Ramos (cell line): ENCODE results near the gene PPM1F.
"Not testable (repeated sequence)": the region's sequence is repeated elsewhere in the genome, so short reads cannot be mapped to it uniquely, and the experiment has no call there.

ENCODE experiments used
- in situ Hi-C: fragments of 300-500 bp; cut with MboI; formaldehyde crosslinking; loops from one replicate; pipeline ENCODE4 v1.14.3; 2022; ENCODE audit warnings: low sequenced_read_pairs; ENCODE audit not compliant: unreplicated experiment

Gene PPM1F

GRCh38 chr22:21944871-21945270, 7.8 kb downstream of the PPM1F start:
- in situ Hi-C loops, result loop anchor here (5.0 kb wide), 1 partner anchor 233 kb away; no protein-coding TSS in a partner anchor

- in situ Hi-C loops, result no loop called here
Observed at GRCh38 chr22:21943571-21944448, 8.8 kb downstream of the PPM1F start.

DNA sequence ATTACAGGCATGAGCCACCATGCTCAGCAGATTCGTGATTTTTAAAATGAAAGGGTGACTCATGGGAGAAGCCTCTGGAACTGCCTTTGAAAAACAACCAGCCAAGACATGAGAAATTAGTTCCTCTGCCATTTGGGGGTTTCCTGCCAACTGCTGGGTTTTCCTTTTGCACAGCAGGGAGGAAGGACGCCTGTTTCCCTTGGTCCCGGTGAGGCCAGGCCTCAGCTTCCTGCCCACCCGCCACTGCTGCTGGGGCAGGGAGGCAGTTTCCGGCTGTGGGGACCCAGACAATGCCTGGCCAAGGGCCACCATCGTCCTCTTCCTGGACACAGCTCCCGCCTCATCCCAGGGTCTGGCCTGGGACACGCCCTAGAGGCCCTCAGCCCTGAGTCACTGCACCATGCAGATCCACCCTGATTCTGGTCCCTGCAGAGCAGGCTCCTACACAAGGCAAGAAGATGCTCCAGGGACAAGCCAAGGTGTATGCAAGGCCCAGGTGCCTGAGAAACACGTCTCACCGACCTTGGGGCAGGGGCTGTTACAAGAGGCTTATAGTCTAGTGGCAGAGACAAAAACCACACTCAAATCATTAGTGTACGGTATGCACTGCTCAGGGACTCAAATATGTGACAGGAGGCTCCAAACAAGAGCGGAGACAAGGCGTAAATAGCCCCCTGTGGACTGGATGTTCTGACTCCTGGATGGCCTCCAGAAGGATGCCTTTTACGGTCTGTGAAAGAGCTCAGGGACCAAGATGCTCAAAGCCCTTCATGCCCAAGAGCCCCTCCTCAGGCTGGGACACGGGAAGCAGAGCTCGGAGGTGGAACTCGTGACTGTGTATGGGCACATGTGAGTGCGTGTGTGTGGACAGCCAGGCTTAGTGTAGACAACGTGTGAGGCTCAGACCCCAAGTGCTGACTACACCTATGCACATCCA, 10.0 kb downstream of the PPM1F start:
- in situ Hi-C loops, result no loop called here

GRCh38 chr22:21941921-21942320, 10.7 kb downstream of the PPM1F start:
- in situ Hi-C loops, result no loop called here

DNA sequence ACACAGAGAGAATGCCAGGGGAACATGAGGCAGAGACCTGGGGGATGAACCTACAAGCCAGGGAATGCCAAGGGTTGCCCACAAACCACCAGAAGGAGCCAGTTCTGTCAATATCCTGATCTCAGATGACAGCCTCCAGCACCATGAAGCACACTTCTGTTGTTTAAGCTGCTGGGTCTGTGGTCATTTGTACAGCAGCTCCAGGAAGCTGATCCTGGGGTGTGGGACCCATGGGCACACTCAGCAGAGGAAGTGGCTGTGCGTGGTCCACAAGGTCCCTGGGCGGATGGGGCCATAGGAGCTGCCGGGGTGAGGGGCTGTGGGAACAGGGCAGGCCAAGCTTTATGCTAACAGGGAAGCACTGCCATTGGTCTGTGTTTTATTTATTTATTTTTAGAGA, 12.1 kb downstream of the PPM1F start:
- in situ Hi-C loops, result no loop called here

DNA sequence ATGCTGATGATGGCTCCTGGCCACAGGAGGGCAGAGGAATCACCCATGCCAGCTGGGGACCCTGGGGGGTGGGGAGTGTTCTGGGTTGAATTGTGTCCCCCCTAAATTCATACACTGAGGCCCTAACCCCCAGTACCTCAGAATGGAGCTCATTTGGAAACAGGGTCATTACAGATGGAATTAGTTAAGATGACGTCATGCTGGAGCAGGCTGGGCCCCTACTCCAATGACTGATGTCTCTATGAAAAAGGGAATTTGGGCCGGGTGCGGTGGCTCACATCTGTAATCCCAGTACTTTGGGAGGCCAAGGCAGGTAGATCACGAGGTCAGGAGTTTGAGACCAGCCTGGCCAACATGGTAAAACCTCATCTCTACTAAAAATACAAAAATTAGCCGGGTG, 12.7 kb downstream of the PPM1F start:
- in situ Hi-C loops, result not testable (repeated sequence)

GRCh38 chr22:21939461-21939913, 13.2 kb downstream of the PPM1F start:
- in situ Hi-C loops, result no loop called here

GRCh38 chr22:21938906-21939305, 13.7 kb downstream of the PPM1F start:
- in situ Hi-C loops, result no loop called here

- in situ Hi-C loops, result no loop called here
Observed at GRCh38 chr22:21938071-21938822, 14.4 kb downstream of the PPM1F start.

GRCh38 chr22:21937821-21938070, 14.9 kb downstream of the PPM1F start:
- in situ Hi-C loops, result no loop called here

DNA sequence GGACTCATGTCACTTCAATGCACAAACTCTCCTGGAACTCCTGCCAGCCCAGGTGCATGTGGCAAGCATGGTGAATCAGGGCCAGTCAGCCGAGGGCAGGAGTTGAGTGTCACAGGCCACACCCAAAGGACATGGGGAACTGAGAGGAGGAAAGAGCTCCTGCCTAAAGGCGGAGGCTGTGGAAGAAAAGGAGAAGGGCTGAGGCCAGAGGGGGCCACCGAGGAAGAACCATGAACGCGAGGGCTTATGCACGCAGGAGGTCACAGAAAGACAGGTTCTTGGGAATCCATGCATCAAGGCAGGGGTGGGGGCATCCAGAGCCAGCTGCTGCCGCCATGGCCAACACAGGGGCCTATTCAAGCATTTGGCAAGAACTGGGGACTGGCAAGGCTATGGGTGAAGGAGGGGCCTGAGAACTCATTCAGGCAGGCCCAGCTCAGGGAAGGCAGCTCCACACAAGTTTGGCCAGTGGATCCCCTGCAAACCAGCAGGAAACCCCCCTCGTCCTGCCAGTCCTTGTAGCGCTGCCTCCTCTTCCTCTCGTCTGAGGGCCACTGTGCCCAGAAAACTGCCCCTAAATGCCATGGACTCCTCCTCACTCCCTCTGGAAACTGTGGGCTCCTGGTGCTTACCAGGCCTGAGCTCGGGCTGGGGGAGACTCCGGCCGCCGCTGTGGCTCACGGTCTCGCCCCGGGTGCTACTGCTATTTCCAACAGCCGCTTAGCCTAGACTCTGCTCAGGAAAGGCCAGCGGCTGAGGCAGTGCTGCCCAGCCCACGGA, 15.4 kb downstream of the PPM1F start:
- in situ Hi-C loops, result no loop called here

GRCh38 chr22:21936151-21936775, 16.4 kb downstream of the PPM1F start:
- in situ Hi-C loops, result no loop called here

- in situ Hi-C loops, result no loop called here
Observed at GRCh38 chr22:21933910-21934309, 18.7 kb downstream of the PPM1F start.

DNA sequence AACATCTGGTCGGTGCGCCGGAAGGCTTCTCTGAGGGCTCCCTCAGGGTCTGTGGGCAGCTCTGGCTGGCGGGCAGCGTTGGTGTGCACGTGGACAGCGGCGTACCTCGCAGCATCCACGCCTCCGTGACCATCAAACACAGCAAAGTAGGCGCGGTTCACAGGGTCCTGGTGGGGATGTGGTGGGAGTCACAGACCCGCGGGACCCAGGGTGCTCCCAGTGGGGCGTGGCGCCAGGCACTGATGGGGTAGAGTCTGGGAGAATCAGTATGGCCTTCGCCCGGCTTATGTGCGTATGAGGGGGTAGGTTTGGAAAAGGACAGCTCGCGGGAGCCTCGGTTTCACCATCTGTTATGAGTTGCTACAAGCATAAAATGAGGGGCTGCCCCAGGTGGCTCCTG, 19.2 kb downstream of the PPM1F start:
- in situ Hi-C loops, result no loop called here

GRCh38 chr22:21932347-21932746, 20.3 kb downstream of the PPM1F start:
- in situ Hi-C loops, result no loop called here

DNA sequence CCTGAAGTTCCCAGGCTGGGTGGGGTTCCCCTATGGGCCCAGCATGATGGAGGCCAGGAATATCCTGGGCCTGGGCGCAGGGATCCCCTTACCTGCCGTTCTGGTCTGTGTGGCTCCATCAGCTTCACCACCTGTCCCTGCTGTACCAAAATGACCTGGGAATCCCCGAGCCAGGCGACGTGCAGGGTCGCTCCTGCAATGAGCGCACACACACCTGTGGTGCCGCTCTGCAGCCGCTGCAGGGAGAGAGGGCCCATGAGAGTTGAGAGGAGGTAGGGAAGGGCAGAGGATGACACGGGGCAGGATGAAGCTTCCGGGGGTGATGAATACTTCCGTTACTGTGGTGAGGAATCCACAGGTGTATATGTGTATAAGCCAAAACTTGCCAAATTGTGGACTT, 21.6 kb downstream of the PPM1F start:
- in situ Hi-C loops, result no loop called here

DNA sequence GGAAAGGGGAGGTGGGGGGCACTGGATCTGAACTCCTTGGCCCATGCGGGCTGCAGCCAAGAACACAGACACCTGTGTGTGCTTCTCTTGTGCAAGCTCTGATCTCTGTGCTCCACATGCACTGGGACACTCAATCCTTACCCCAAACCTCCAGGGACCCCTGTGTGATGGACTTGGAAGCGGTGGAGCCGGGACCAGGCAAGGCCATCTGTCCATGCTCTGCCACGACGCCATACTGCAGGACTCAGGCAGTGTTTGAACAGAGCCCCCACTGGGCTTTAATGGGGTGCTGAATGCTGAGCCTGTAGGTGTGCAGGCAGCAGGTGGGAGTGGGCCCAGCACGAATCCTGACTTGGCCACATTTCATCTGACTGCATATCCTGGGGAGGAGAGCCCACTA, 23.4 kb downstream of the PPM1F start:
- in situ Hi-C loops, result no loop called here

GRCh38 chr22:21928048-21928447, 24.6 kb downstream of the PPM1F start:
- in situ Hi-C loops, result no loop called here

DNA sequence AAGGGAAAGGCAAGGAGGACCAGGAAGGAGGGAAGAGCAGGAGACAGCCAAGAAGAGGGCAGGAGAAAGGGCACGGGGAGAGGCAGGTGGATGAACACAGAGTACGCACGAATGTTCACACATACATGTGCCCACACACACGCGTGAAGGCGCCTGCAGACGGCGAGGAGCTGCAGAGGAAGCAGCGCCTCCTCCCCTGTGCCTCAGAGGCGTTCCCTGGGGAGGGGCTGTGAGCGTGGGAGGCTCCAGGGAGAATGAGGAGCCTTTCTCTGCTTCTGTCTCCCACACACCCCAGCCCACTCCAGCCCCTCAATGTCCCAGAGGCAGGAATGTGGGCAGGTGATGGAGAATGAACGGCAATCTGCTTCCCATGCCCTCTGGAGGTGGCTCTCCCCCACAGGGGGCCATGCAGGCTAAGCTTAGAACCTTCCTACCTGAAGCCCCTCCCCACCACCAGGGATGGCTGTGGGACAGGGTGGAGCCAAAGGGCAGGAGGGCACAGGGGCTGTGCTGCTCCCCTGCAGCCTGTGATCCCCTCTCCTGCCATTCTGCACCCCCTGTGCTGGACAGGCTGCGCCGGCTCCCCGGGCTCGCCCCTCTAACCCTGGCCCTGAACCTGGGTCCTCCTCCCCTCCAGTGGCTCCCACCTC, 25.3 kb downstream of the PPM1F start:
- in situ Hi-C loops, result no loop called here
